Small intestine (tissue), 7 donors: ENCODE data around the gene ZNF512. TPM values are rescaled to one million over a fixed set of nuclear protein-coding genes. Genes with fewer than 3 reads are reported as not detected.
"Not testable (repeated sequence)": the region's sequence is repeated elsewhere in the genome, so short reads cannot be mapped to it uniquely, and the experiment has no call there.

Source experiments
- DNase-seq, 2 donors: peaks; one replicate each; pipeline versions ENCODE4 v3.0.0 to v3.0.0-alpha.2; 2013
- FAIRE-seq: peaks from 2 replicates; lab custom pipeline; 2012; peaks lifted over from hg19 to GRCh38; lab: Jason Lieb, UNC
- H3K27ac ChIP-seq, 3 donors: one replicate each; pipeline ENCODE4 v1.5.1; 2013; ENCODE audit warnings: low read length in 2 of 3, mild to moderate bottlenecking in 2 of 3, control low read depth in 1 of 3, inconsistent platforms in 1 of 3, low read depth in 1 of 3, moderate library complexity in 1 of 3
- H3K27me3 ChIP-seq, 3 donors: one replicate each; pipeline ENCODE4 v1.6.1; 2013; ENCODE audit warnings: low read length in 3 of 3, inconsistent platforms in 1 of 3; ENCODE audit not compliant: control insufficient read depth in 3 of 3, insufficient read depth in 3 of 3
- H3K36me3 ChIP-seq, 3 donors: one replicate each; pipeline ENCODE4 v1.6.1; 2013; ENCODE audit warnings: low read length in 3 of 3, inconsistent platforms in 1 of 3, low read depth in 1 of 3, mild to moderate bottlenecking in 1 of 3, moderate library complexity in 1 of 3; ENCODE audit not compliant: control insufficient read depth in 3 of 3, insufficient read depth in 2 of 3
- H3K4me1 ChIP-seq, 3 donors: one replicate each; pipeline ENCODE4 v1.6.1; 2013; ENCODE audit warnings: low read length in 2 of 3, inconsistent platforms in 1 of 3, low read depth in 1 of 3, mild to moderate bottlenecking in 1 of 3, moderate library complexity in 1 of 3; ENCODE audit not compliant: control insufficient read depth in 3 of 3, insufficient read depth in 2 of 3
- H3K4me3 ChIP-seq, 3 donors: one replicate each; pipeline ENCODE4 v1.5.1; 2013; ENCODE audit warnings: low read length in 3 of 3, control low read depth in 1 of 3, inconsistent platforms in 1 of 3, low read depth in 1 of 3, mild to moderate bottlenecking in 1 of 3, moderate library complexity in 1 of 3
- H3K9me3 ChIP-seq, 2 donors: one replicate each; pipeline ENCODE4 v1.6.1; 2013; ENCODE audit warnings: low read depth in 1 of 2, low read length in 1 of 2; ENCODE audit not compliant: control insufficient read depth in 2 of 2, insufficient read depth in 1 of 2
- WGBS, 3 donors: extraction: QIAGEN DNeasy Blood & Tissue Kit; methylation state at CpG; one replicate each; pipeline ENCODE4 v1.1.7; 2013; 5-methylcytosine and 5-hydroxymethylcytosine counted together
- polyA plus RNA-seq, 4 donors: library from polyadenylated mRNA; stranded (reverse) in 3 of 4; unstranded in 1 of 4; fragments of 200-250 nt in 3 of 4; fragments of 120-200 nt in 1 of 4; gene quantifications; one replicate each; pipeline versions ENCODE4 v1.2.1 to v1.2.3, GENCODE V29; 2013
- donor health status: healthy with polysubstance abuse.
- donor health status: control.
- donor health status: control.
- donor health status: Bipolar disorder and iron deficiency.
- donor health status: healthy.

ZNF512 gene
- polyA plus RNA-seq, 4 donors = 3.4 to 34.3 (median 7.2) TPM

GRCh38 chr2:27628767-27629709, 46.2 kb downstream of the ZNF512 start, which contains the start of the genes CCDC121 and GPN1:
CCDC121 (minus strand) TSS chr2:27629012; CDS start chr2:27627799, 1,213 bp downstream.
GPN1 (plus strand) TSS chr2:27629050; CDS start chr2:27629059, 9 bp downstream.
- no peak for FAIRE-seq
- peak; percentile 91 to 92 for DNase-seq
- H3K36me3 ChIP-seq = peaks cover 2 to 11% (median 5%) of the 10 kb centered on the region in 3 donors
- peak within 1 kb of the TSS; percentile 69 to 94 (median 78) for H3K4me3 ChIP-seq
- WGBS, 3 donors = 0 to 1% (median 1%) methylated on average over 43 to 44 of the region's 44 CpGs
- H3K4me1 ChIP-seq = peaks cover 3 to 12% (median 5%) of the 10 kb centered on the region in 3 donors
- H3K9me3 ChIP-seq = no peaks in the 10 kb centered on the region
- no peaks in the 10 kb centered on the region for H3K27me3 ChIP-seq
- peak within 1 kb of the TSS in 2 of 3 donors; percentile 8 to 72 for H3K27ac ChIP-seq

DNA sequence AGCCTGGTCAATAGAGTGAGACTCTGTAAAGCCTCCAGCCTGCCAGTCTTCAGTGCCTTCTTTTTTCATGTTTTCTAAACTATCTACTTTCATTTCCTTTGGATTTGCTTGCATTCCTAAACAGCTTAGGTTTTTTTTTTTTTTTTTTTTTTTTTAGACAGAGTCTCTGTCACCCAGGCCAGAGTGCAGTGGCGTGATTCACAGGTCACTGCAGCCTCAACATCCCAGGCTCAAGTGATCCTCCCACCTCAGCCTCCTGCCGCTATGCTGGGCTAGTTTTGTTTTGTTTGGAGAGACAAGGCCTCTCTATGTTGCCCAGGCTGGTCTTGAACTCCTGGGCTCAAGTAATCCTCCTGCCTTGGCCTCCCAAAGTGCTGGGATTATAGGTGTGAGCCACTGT, 47.4 kb downstream of the ZNF512 start:
- H3K36me3 ChIP-seq = peaks cover 7 to 13% (median 8%) of the 10 kb centered on the region in 3 donors
- not testable (repeated sequence) for H3K27ac ChIP-seq, DNase-seq, H3K9me3 ChIP-seq, FAIRE-seq, H3K27me3 ChIP-seq, H3K4me3 ChIP-seq
- peaks cover 3 to 12% (median 5%) of the 10 kb centered on the region in 3 donors for H3K4me1 ChIP-seq
- WGBS, 3 donors = 96 to 100% (median 100%) methylated on average over 2 of the region's 2 CpGs

GRCh38 chr2:27634291-27634690, 51.4 kb downstream of the ZNF512 start:
- Histone ChIP-seq H3K9me3 (no peaks in the 10 kb centered on the region), H3K4me1 (peaks cover 3 to 6% (median 5%) of the 10 kb centered on the region in 3 donors), H3K4me3 (no peak overlapping the region), H3K27me3 (no peaks in the 10 kb centered on the region), H3K27ac (no peak overlapping the region), H3K36me3 (peaks cover 24 to 26% (median 26%) of the 10 kb centered on the region in 3 donors)
- FAIRE-seq = no peak
- DNase-seq = no peak
- WGBS, 3 donors = 91 to 97% (median 94%) methylated on average over 2 of the region's 2 CpGs

DNA sequence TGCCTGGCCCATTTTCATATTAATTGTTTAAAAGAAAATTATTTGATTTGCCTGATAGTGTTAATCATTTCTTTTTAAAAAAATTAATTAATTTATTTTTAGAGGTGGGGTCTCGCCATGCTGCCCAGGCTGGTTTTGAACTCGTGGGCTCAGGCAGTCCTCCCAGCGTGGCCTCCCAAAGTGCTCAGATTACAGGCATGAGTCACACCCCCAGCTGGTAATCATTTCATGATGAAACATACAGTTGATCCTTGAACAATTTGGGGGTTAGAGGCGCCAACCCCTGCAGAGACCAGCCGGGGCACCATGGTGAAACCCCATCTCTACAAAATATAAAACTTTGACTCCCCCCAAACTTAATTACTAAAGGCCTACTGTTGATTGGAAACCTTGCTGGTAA, 53.9 kb downstream of the ZNF512 start:
- no peak for FAIRE-seq
- peaks cover 29 to 33% (median 31%) of the 10 kb centered on the region in 3 donors for H3K36me3 ChIP-seq
- no peak overlapping the region for H3K27ac ChIP-seq
- no peak for DNase-seq
- WGBS, 3 donors = 92 to 96% (median 95%) methylated on average over 5 of the region's 5 CpGs
- no peaks in the 10 kb centered on the region for H3K9me3 ChIP-seq
- H3K27me3 ChIP-seq = no peaks in the 10 kb centered on the region
- no peaks in the 10 kb centered on the region for H3K4me1 ChIP-seq
- H3K4me3 ChIP-seq = no peak overlapping the region

DNA sequence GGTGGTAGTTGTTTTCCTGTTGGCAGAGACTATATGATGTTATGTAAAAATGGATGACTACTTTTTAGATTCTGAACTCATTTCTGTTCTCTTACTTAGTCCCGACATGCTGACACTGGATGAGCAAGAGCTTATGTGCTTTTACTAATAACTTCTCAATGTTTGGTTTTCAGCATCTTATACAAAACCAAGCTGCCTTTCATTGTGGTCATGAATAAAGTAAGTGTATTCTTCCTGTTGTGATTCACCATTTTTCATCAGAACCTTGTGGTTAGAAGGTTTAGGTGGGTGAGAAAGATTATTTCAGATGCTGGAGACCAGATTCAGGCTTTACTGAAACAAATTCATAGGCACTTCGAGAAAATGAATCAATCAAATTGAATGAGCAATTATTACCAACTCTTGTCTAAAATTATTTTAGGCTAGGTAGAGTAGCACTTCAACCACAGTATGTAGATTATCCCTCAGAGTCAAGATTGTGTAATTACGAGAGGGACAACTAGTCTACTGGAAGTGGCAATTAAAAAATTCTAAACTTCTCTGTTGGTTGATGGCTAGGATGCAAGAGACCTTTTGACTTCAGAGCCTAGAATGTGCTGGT, 55.3 kb downstream of the ZNF512 start:
- Histone ChIP-seq H3K27ac (no peak overlapping the region), H3K4me3 (no peak overlapping the region), H3K9me3 (no peaks in the 10 kb centered on the region), H3K4me1 (no peaks in the 10 kb centered on the region), H3K27me3 (no peaks in the 10 kb centered on the region), H3K36me3 (peaks cover 27 to 36% (median 33%) of the 10 kb centered on the region in 3 donors)
- 79 to 89% (median 84%) methylated on average over 3 of the region's 3 CpGs for WGBS, 3 donors
- FAIRE-seq (no peak), DNase-seq (peak in 1 of 2 donors; percentile 2)

DNA sequence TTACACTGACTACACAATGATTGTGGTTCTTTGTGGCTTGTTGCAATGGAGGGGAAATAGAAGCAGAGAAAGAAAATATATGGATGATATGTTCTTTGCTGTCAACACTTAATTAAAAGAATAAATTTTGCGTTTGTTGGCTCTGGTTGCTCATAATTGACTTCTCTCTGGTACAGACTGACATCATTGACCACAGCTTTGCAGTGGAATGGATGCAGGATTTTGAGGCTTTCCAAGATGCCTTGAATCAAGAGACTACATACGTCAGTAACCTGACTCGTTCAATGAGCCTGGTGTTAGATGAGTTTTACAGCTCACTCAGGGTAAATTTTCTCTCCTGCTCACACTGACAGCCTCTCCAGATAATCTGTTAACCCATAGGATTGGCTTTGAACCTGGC, 55.9 kb downstream of the ZNF512 start:
- no peak for FAIRE-seq
- no peaks in the 10 kb centered on the region for H3K4me1 ChIP-seq
- peaks cover 27 to 33% (median 32%) of the 10 kb centered on the region in 3 donors for H3K36me3 ChIP-seq
- no peaks in the 10 kb centered on the region for H3K27me3 ChIP-seq
- DNase-seq = no peak
- no peak overlapping the region for H3K4me3 ChIP-seq
- H3K27ac ChIP-seq = no peak overlapping the region
- 56 to 74% (median 61%) methylated on average over 3 of the region's 3 CpGs for WGBS, 3 donors
- H3K9me3 ChIP-seq = no peaks in the 10 kb centered on the region

GRCh38 chr2:27640722-27641245, 57.9 kb downstream of the ZNF512 start:
- 72 to 89% (median 81%) methylated on average over 2 of the region's 2 CpGs for WGBS, 3 donors
- FAIRE-seq = no peak
- no peaks in the 10 kb centered on the region for H3K27me3 ChIP-seq

GRCh38 chr2:27645197-27645596, 62.4 kb downstream of the ZNF512 start:
- FAIRE-seq (no peak), DNase-seq (no peak)
- H3K4me3 ChIP-seq = no peak overlapping the region
- H3K36me3 ChIP-seq = peaks cover 8 to 41% (median 10%) of the 10 kb centered on the region in 3 donors
- H3K27me3 ChIP-seq = no peaks in the 10 kb centered on the region
- no peaks in the 10 kb centered on the region for H3K4me1 ChIP-seq
- no peak overlapping the region for H3K27ac ChIP-seq
- H3K9me3 ChIP-seq = no peaks in the 10 kb centered on the region

More at GRCh38 chr2:27640722-27641245, 57.9 kb downstream of the ZNF512 start:
- peaks cover 17 to 39% (median 21%) of the 10 kb centered on the region in 3 donors for H3K36me3 ChIP-seq
- H3K27ac ChIP-seq = no peak overlapping the region
- no peaks in the 10 kb centered on the region for H3K9me3 ChIP-seq
- H3K4me3 ChIP-seq = no peak overlapping the region
- no peak for DNase-seq
- H3K4me1 ChIP-seq = no peaks in the 10 kb centered on the region
